Stimulated activated CD8-positive, alpha-beta memory T cell treated with anti-CD3 and anti-CD28 coated beads, Interleukin-12 subunit alpha, Interleukin-12 subunit beta, amount 100 ng/mL, for 1 hour (primary cell): Measurements from ENCODE around the gene MYO18A.

Source experiments
- DNase-seq: peaks from one replicate; pipeline ENCODE4 v3.0.0-alpha.2; 2020; ENCODE audit warnings: low read depth

Gene MYO18A

DNA sequence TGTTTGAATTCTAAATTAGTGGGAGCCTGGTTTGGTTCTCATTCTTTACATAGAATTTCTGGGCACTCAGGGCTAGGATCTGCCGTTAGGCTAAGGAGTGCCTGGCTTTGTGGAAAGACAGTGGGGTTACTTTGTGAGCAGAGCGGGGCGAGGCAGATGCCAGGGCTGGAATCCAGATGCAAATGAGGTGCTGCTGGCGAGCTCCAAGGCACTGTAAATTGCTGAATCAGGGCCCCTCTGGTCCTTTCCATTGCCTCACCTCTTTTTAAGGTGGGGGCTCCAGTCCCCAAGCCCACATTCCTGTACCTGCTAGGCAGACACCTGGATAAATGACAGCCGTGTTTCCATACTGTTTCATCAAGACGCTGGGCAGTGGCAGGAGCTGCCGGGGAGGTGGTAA, 103.5 kb downstream of the MYO18A start:
- no peak for DNase-seq

DNA sequence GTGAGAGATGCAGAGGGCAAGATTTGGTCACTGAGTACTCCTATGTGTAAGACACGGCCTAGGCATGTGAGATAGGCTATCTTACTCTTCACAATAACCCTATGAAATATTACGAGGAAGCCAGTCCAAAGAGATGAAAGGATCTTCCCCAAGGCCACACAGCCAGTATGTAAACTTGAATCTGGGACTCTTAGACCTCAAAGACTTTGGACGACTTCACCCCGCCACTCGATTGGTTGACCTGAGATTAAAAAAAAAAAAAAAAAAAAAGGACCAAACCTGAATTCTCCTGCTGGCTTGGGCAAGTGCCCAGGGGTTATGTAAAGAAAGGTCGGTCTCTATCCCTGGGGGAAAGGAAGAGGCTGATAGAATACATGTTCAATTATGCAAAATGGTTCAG, 104.1 kb downstream of the MYO18A start:
- DNase-seq: no peak

- no peak for DNase-seq
These were observed 105.7 kb downstream of the MYO18A start for GRCh38 chr17:29074488-29074887.

GRCh38 chr17:29073520-29073919, 106.7 kb downstream of the MYO18A start:
- DNase-seq: no peak

GRCh38 chr17:29073045-29073444, 107.2 kb downstream of the MYO18A start:
- DNase-seq: no peak

DNA sequence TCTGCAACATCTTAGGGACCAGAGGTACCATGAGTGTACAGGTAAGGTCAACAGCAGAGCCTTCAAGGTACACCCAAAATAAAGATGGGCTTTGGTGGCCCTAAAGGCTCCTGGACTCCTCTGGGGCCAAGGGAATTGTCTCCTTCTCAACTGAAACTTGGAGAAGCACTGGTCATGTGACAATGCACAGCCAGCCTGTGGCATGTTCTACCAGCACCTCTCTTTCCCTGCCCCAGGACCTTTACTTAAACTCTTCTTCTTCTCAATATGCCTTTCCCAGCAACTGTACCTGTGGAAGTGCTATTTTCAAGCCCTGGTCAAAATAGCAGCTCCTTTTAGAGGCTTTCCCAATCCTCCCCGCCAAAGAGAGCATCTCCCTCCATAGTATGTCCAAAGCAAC, 108.9 kb downstream of the MYO18A start:
- no peak for DNase-seq

GRCh38 chr17:29070781-29071180, 109.4 kb downstream of the MYO18A start:
- no peak for DNase-seq

- DNase-seq: no peak
These were observed 109.9 kb downstream of the MYO18A start for GRCh38 chr17:29070308-29070707.

DNA sequence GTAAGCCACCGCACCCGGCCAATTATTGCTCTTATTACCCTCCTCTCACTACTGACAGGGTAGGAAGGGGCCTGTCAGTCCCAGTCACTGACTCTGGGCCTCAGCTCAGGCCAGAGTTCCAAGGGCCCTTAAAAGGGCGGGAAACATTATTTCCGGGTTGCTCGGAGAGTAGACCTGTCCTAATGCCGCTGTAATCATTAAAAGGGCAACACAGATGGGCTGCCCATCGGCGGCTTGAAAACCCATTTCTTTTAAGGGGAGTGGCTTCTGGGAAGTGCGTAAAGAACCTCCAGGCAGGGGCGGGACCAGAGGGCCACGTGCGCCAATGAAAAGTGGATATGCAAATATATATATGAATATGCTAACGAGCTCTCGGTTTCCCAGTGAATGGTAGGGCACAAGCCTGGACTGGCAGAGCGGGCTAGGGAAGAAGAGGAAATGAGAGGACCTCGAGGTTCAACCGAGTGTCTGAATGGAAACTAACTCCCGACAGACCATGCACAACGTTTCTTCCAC, 110.6 kb downstream of the MYO18A start:
- DNase-seq: no peak

- DNase-seq: no peak
These were observed 111.4 kb downstream of the MYO18A start for GRCh38 chr17:29068818-29069217.

GRCh38 chr17:29066606-29067005, 113.6 kb downstream of the MYO18A start:
- no peak for DNase-seq

DNA sequence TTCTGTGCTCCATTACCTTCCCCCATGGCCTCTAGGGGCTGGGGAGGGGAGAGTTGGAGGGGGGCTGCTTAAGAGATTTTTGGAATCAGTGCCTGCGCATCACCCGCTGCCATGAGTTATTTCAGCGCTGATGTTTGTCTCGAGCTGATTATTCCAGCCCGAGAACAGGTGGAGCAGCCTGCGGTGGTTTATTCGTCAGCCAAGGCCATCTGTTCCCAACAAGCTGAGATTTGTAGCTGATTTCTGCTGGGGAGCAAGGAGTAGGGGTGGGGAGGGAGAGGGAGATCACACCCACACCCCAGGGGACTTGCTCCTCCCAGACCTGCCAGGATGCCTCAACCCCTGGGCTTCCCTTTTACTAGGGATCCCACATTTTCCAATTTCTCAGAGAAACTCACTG, 114.2 kb downstream of the MYO18A start:
- DNase-seq: no peak

DNA sequence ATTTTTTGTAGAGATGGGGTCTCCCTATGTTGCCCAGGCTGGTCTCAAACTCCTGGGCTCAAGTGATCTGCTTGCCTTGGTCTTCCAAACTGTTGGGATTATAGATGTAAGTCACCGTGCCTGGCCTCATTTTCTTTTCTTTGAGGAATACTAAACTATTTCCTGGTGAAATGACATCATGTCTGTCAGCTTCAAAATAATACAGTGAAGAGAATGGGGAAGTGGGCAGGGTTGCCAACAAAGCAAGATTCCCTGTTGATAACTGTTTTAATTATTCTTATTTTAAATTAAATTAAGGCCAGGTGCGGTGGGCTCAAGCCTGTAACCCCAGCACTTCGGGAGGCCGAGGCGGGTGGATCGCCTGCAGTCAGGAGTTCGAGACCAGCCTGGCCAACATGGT, 116.2 kb downstream of the MYO18A start:
- DNase-seq: no peak

DNA sequence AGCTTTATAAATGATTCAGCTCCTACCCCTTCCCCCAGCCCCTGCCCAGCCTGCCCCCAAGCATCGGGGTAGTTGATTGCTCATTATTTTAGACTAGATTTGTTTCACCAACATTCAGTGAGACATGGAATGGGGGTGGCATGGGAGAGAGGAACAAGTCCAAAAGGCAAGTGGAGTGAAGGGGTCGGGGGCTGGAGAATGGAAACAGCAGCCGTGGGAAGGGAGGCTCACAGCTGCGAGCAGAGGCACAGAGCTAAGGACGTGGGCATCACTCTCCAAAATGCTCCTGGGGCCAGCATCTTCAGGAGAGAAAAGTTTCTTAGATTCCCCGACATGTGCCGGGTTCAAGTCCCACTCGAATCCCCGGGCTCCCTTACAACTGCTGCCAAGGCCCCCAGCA, 118.0 kb downstream of the MYO18A start:
- DNase-seq: no peak

DNA sequence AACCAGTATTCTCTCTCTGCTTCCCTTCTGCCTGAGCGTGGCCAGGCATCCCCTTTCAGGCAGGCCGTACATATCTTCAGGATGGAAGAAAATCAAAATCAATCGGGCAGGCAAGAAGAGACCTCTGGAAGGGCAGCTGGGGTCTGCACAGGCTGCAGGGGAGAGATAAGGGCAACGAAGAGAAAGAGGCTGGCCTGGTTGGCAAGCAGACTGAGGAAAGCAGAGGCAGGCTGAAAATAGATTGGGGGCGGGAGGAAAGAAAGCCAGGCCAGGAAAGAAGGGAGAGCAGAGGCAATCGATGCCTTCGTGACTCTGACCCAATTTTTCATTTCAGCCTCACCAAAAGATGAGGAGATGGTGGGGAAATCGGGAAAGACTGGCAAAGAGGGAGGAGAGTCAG, 119.2 kb downstream of the MYO18A start:
- no peak for DNase-seq

DNA sequence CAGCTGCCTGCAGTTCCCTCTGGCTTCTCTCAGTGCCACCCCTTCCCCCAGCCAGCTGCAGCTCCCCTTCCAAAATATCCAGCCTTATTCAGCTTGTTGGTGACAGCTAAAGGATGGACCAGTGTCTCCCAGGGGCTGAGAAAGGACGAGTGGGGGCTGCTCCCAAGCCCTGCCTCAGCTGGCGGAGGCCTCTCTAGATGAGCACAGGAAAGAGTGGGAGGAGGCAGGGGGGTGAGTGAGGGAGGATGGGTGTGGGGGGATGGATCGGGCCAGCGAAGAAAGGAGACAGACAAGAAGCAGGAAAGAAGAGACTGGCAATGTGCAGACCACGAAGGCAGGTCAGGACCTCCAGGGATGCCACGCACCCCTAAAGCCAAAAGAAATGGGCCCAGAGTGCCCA, 119.7 kb downstream of the MYO18A start:
- DNase-seq: no peak

GRCh38 chr17:29059281-29059680, 120.9 kb downstream of the MYO18A start:
- DNase-seq: no peak

DNA sequence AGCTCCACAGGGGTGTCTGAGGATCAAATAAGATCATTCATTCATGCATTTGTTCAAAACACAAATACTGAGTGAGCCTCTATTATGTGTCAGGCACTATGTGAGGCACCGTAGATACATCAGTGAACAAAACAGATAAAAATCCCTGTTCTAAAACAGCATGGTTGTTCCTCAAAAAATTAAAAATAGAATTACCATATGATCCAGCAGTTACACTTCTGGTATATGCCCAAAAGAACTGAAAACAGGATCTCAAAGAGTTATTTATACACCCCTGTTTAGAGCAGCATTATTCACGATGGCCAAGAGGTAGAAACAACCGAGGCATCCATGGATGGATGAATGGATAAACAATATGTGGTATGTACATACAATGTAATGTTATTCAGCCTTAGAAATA, 121.8 kb downstream of the MYO18A start:
- DNase-seq: no peak

DNA sequence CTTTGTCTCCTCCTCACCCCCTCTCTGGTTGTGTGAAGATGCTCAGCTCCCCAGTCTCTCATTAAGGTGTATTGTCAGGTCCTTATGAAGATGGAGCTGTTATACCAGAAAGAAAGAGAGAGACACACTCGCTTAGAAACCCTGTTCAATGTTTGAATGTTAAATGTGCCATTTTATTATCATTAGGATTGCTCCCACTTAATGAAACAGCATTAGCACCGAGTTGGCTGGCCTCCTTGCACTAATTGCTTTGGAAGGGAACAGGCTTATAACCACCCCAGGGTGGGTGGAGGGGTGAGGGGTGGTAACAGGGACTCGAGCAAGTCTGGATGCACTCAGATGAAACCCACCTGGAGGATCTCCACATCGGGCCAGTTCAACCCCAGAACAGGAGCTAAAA, 122.8 kb downstream of the MYO18A start:
- DNase-seq: no peak

DNA sequence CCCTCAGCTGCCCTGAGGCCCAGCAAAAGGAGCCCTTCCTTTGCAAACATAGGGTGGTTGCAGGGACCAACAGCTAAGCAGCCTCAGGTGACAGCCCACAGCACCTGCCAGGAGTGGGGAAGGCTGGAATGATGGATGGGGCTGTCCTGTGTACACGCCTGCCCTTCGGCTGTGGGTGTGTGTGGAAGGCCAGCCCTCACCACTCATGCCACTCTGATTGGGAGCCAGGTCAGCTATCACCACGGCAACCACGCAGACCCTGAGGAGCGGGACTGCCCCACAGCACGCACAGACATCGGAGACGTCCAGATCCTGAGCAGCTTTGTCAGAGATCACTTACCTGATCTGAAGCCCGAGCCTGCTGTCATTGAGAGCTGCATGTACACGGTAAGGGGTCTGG, 125.4 kb downstream of the MYO18A start:
- DNase-seq: no peak

DNA sequence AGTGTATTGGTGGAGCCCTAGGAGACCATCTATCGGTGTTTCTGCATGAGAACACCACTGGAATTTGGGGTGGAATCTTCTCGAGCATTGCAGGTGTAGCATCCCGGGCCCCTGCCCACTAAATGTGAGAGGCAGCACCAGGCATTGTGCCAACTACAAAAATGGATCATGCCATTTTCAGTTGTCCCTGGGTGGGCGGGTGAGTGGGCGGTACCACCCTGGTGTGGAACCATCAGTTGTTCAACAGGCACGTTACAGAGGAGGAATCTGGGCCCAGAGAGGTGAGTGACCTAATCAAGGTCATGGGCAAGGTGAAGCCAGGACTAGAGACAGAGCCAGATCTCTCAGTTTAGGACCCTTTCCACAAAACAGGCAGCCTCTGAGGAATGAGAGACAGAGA, 128.5 kb downstream of the MYO18A start:
- DNase-seq: no peak

DNA sequence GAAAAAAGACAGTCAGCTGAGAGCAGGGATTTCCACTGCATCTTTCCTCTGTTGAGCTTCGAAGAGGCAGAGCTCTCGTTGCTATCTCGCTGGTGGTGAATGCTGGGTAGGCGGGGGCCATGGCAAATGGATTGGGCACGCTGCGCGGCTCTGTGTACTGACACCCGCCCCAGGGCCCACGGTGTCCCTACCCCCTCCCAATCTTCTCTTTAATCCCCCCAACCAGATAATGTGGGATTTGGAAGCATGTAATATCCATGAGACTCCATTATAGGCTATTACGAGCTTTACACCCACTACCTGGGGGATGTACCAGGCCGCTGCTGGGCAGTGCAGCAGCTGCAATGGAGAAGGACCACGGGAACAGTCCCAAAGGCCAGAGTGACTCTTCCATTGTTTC, 129.0 kb downstream of the MYO18A start:
- DNase-seq: no peak

DNA sequence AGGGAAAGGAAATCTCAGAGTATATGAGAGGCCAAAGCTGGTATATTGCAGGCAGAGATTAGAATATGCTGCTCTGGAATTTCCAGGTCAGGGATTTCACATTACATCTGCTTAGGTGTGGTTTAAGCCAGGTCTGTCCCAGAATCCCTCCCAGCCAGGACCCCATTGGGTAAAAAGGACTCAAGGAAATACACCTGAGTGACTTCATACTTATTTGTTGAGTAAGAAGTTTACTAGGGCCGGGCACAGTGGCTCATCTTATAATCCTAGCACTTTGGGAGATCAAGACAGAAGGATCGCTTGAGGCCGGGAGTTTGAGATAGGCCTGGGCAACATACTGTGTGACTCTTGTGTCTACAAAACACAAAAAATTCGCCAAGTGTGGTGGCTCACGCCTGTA, 130.0 kb downstream of the MYO18A start:
- no peak for DNase-seq

DNA sequence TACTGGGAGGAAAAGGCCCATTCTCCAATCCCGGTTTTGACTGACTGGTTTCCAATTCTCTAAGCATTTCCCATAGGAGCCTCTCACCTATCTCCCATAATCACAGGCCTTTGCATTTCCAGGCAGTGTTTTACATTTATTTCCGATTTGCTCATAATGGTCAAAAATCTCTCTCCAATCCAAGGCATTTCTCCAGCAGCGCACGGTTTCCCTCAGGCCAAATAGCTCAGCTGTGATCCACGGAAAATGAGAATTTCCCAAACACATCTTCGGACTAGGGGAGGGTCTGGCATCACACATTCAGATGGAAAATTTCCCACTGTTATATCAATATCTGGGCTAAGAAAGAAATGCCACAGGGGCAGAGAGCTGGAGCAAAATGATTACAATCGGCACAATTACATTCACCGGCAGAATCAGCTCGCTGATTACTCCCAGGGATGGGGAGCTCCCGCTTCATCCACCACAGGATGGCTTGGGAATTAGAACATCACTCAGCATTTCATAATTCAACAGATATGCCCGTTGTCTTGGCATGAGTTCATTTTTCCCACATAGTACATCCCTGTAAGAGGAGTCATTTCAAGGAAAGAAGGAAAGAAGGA, 130.6 kb downstream of the MYO18A start:
- DNase-seq: no peak
